Gastroesophageal sphincter (tissue), 4 donors: Measurements from ENCODE around the gene PARP16. TPM values are rescaled to one million over a fixed set of nuclear protein-coding genes. Genes with fewer than 3 reads are reported as not detected.

ENCODE experiments used
- ATAC-seq: fragments of 150-250 bp; one replicate; pipeline ENCODE4 v1.9.1; 2016; ENCODE audit warnings: mild to moderate bottlenecking, moderate library complexity
- H3K27ac ChIP-seq, 4 donors: fragments of 200-600 bp; sonication (generic) in 3 of 4; 1 replicate in 3 of 4; 2 replicates in 1 of 4; pipeline ENCODE4 v1.5.1; 2016 to 2019
- H3K27me3 ChIP-seq: fragments of 200-600 bp; sonication (generic); one replicate; pipeline ENCODE4 v1.5.1; 2019
- H3K36me3 ChIP-seq, 2 donors: fragments of 200-600 bp; sonication (generic); one replicate each; pipeline ENCODE4 v1.5.1; 2019; ENCODE audit warnings: control low read depth in 1 of 2
- H3K4me1 ChIP-seq, 3 donors: fragments of 200-600 bp; sonication (generic); 1 replicate in 2 of 3; 2 replicates in 1 of 3; pipeline ENCODE4 v1.5.1; 2016 to 2019; ENCODE audit warnings: control low read depth in 2 of 3
- H3K4me3 ChIP-seq, 2 donors: fragments of 200-600 bp; sonication (generic); one replicate each; pipeline ENCODE4 v1.5.1; 2019; ENCODE audit warnings: mild to moderate bottlenecking in 1 of 2, moderate library complexity in 1 of 2
- H3K9me3 ChIP-seq, 3 donors: fragments of 200-600 bp; sonication (generic); one replicate each; pipeline ENCODE4 v1.5.1; 2017 to 2019; ENCODE audit warnings: control low read depth in 2 of 3
- EP300 ChIP-seq: sonication (generic); formaldehyde crosslinking; IDR thresholded peaks from one replicate; pipeline ENCODE4 v1.6.1; 2017; ENCODE audit warnings: antibody characterized with exemption, mild to moderate bottlenecking
- POLR2A ChIP-seq, 2 donors: fragments of 450-650 bp; IDR thresholded peaks; one replicate each; pipeline ENCODE4 v1.6.1; 2017; ENCODE audit warnings: antibody characterized with exemption in 2 of 2, mild to moderate bottlenecking in 2 of 2, moderate library complexity in 1 of 2
- POLR2AphosphoS5 ChIP-seq: sonication (generic); formaldehyde crosslinking; IDR thresholded peaks from one replicate; pipeline ENCODE4 v1.6.1; 2017; ENCODE audit warnings: antibody characterized with exemption
- whole genome bisulfite sequencing, 2 donors: methylation state at CpG; one replicate each; pipeline ENCODE4 v1.1.5; 2018; ENCODE audit warnings: low coverage in 1 of 2; 5-methylcytosine and 5-hydroxymethylcytosine counted together
- total RNA-seq, 4 donors: library from RNA; depleted of rRNA; stranded (reverse); fragments of >200 nt; gene quantifications; one replicate each; pipeline ENCODE4 v1.1.0, GENCODE V29; 2016
- TF ChIP-seq, protein P1 (sequence below), 4 experiments: fragments of 200-600 bp in 2 of 4; fragments of 450-650 bp in 2 of 4; sonication (generic) in 1 of 4; IDR thresholded peaks; one replicate each; pipeline ENCODE4 v1.5.1; 2017 to 2019; ENCODE audit warnings: antibody characterized with exemption in 4 of 4, mild to moderate bottlenecking in 2 of 4, moderate library complexity in 2 of 4

The PARP16 gene, protein sequence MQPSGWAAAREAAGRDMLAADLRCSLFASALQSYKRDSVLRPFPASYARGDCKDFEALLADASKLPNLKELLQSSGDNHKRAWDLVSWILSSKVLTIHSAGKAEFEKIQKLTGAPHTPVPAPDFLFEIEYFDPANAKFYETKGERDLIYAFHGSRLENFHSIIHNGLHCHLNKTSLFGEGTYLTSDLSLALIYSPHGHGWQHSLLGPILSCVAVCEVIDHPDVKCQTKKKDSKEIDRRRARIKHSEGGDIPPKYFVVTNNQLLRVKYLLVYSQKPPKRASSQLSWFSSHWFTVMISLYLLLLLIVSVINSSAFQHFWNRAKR
- 10 to 100 TPM; 10.1 to 21.7 (median 14.1) TPM for total RNA-seq

DNA sequence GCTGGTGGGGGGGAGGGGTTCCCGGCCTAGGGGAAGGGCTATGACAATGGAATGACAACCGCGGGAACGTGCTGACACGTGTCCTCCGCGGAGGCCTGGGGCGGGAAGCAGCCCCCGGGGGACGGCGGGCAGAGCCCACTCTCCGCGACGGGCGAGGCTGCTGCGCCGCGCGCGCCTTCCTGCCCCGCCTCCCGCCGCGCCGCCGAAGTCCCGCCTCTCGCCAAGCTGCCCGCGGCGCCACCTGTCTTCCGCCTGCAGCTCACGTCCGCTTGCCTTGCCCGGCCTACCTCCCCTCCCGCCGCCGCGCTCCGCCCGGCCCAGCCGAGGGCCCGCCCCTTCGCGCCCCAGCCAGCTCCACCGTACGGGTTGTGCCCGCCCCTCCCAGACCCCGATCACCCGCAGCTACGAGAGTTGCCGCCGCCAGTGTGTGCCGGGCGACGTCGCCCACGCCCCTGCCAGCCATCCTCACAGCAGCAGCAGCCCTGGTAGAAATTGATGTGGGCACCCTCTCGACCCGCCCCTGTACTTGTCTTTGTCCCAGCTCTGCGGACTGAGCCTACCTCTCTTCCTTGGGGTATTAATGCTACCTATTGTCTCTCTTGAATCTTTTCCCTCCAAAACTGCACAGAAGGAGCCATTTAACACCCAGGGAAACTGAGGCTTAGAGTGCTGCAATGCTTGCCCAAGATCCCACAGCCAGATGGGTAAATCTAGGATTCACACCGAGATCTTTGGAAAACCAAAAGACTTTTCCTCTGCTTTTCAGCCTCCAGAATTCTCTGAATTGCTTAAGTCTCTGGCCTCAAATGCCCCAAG is at the start of gene PARP16:
TSS of gene PARP16 (minus strand) at position 180 of the 816 bp plus-strand sequence. CDS start 457 bp downstream, outside the sequence.
- Histone ChIP-seq H3K36me3 (no peaks in the 10 kb centered on the region), H3K27ac (peak within 1 kb of the TSS; percentile 69 to 92 (median 86)), H3K4me1 (peaks cover 2 to 40% (median 8%) of the 10 kb centered on the region in 3 donors), H3K9me3 (no peaks in the 10 kb centered on the region), H3K27me3 (no peaks in the 10 kb centered on the region), H3K4me3 (peak within 1 kb of the TSS; percentile 77 to 84)
- peak; percentile 97 for ATAC-seq
- TF ChIP-seq EP300 = no peak
- peak; percentile 85 to 93 for TF ChIP-seq POLR2A (IDR thresholded peaks at IDR 0.05)
- TF ChIP-seq, protein P1, sequence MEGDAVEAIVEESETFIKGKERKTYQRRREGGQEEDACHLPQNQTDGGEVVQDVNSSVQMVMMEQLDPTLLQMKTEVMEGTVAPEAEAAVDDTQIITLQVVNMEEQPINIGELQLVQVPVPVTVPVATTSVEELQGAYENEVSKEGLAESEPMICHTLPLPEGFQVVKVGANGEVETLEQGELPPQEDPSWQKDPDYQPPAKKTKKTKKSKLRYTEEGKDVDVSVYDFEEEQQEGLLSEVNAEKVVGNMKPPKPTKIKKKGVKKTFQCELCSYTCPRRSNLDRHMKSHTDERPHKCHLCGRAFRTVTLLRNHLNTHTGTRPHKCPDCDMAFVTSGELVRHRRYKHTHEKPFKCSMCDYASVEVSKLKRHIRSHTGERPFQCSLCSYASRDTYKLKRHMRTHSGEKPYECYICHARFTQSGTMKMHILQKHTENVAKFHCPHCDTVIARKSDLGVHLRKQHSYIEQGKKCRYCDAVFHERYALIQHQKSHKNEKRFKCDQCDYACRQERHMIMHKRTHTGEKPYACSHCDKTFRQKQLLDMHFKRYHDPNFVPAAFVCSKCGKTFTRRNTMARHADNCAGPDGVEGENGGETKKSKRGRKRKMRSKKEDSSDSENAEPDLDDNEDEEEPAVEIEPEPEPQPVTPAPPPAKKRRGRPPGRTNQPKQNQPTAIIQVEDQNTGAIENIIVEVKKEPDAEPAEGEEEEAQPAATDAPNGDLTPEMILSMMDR (IDR thresholded peaks at IDR 0.05) = peak in 3 of 4 experiments; percentile 56 to 87 (median 56)
- TF ChIP-seq POLR2AphosphoS5 = peak; percentile 80
- 0% methylated on average over 6 of the region's 62 CpGs; no CpG with 5 or more reads in 1 of the 2 donors for WGBS, 2 donors

DNA sequence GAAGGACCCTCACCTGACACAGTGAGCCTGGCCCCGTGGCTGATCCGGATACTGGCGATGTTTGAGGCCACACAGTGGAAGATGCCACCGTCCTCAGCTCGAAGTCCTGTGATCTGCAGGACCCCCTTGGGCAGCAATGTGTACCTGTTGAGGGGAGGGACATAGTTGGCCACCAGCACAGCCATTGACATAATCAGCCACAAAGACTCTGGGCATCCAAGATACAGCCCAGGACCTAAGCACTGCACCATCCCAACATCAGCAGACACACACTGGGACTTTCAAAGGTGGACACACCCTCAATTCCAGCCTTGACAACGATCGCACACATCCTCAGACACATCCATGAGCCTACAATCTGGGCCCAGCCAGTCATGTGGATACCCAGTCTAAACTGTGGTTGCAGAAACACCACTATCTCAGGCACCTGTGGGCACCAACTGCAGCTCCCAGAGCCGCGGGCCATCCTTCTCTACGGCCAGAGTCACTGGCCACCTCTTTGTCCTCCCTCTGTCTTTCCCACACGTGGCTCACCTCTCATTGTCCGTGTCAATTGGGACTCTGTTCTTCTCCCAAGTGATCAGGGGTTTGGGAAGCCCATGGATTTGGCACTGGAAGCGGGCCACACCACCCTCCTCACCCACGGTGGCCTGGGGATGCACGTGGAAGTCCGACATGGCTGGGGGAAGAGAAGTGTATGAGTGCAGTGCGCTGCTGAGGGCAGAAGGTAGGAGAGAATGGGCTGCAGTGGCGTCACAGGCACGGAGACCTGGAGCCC is 48.8 kb upstream of the PARP16 start:
- TF ChIP-seq, protein P1 (IDR thresholded peaks at IDR 0.05) = no peak
- TF ChIP-seq POLR2AphosphoS5 (no peak), POLR2A (IDR thresholded peaks at IDR 0.05) (no peak), EP300 (no peak)
- Histone ChIP-seq H3K27me3 (peaks cover 15% of the 10 kb centered on the region), H3K27ac (no peak overlapping the region), H3K9me3 (no peaks in the 10 kb centered on the region), H3K4me3 (no peak overlapping the region), H3K36me3 (no peaks in the 10 kb centered on the region), H3K4me1 (no peaks in the 10 kb centered on the region)
- 98 to 100% methylated on average over 2 to 5 of the region's 19 CpGs for WGBS, 2 donors
- ATAC-seq = no peak

DNA sequence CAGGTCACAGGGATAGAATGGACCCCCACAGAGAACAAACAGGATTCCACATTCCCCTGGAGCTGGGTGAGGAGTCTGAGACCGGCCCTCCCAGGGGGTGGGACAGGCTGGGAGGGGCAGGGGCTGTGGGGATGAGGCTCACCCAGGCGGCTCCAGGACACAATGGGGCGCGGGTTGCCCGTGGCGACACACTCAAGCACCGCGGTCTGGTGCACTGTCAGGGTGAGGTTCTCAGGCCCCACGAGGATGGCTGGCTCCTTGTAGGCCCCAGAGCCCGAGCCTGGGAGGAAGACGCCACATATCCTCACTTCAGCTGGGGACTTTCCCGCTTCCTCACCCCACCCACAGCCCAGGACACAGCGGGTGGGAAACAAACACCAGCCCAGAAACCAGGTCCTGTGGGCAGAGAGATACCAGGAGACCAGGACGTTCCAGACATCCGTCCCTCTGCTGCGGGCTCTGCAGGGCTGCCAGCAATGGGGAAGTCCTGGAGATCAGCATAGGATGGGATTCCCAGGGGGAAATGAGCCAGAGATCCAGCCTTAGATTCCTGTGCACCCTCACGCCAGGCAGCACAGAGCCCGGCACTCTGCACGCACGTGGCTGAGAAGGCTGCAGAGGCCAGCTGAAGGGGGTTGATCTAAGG is 48.0 kb upstream of the PARP16 start:
- no peak overlapping the region for H3K4me3 ChIP-seq
- no peak for ATAC-seq
- TF ChIP-seq EP300 (no peak), POLR2A (IDR thresholded peaks at IDR 0.05) (no peak), POLR2AphosphoS5 (no peak)
- TF ChIP-seq, protein P1 (IDR thresholded peaks at IDR 0.05) = no peak
- H3K27me3 ChIP-seq = peaks cover 12% of the 10 kb centered on the region
- no peaks in the 10 kb centered on the region for H3K4me1 ChIP-seq
- no peak overlapping the region for H3K27ac ChIP-seq
- H3K9me3 ChIP-seq = no peaks in the 10 kb centered on the region
- WGBS, 2 donors = no CpG with 5 or more reads among the region's 20 CpGs
- H3K36me3 ChIP-seq = no peaks in the 10 kb centered on the region

DNA sequence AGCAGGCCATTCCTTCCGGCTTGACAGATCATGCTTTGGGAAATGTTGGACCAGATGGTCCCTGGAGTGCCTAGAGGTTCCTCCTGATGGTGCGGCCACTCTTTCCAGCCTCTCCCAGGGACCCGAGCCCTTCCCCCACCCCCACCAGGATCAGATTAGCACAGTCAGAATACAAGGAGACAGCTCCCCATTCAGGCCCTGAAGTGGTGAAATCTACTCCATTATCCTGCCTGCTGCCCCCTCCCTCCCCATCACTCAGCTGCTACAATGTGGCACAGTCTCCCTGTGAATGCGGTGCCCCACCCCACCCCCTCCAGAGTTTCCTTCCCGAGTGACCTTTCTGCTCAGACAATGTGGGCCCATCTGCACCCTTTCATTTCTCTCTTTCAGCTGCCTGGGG is 47.2 kb upstream of the PARP16 start:
- H3K27ac ChIP-seq = no peak overlapping the region
- H3K36me3 ChIP-seq = no peaks in the 10 kb centered on the region
- no peaks in the 10 kb centered on the region for H3K4me1 ChIP-seq
- TF ChIP-seq, protein P1 (IDR thresholded peaks at IDR 0.05) = no peak
- TF ChIP-seq EP300 (no peak), POLR2A (IDR thresholded peaks at IDR 0.05) (no peak), POLR2AphosphoS5 (no peak)
- ATAC-seq = no peak
- WGBS, 2 donors = 80% methylated on average over 2 of the region's 5 CpGs; no CpG with 5 or more reads in 1 of the 2 donors
- no peaks in the 10 kb centered on the region for H3K9me3 ChIP-seq
- H3K4me3 ChIP-seq = no peak overlapping the region
- H3K27me3 ChIP-seq = peaks cover 11% of the 10 kb centered on the region
